Cerebellar nuclear complex (tissue), 1 donor: Measurements from ENCODE around the gene ZNF576.
A peak's percentile ranks its signal among the peaks of the same experiment; 100 is the strongest.

ENCODE experiments used
- DNase-seq, 2 experiments: peaks; one replicate each; lab custom pipeline; 2025; lab: John Stamatoyannopoulos, UW

Gene ZNF576

DNA sequence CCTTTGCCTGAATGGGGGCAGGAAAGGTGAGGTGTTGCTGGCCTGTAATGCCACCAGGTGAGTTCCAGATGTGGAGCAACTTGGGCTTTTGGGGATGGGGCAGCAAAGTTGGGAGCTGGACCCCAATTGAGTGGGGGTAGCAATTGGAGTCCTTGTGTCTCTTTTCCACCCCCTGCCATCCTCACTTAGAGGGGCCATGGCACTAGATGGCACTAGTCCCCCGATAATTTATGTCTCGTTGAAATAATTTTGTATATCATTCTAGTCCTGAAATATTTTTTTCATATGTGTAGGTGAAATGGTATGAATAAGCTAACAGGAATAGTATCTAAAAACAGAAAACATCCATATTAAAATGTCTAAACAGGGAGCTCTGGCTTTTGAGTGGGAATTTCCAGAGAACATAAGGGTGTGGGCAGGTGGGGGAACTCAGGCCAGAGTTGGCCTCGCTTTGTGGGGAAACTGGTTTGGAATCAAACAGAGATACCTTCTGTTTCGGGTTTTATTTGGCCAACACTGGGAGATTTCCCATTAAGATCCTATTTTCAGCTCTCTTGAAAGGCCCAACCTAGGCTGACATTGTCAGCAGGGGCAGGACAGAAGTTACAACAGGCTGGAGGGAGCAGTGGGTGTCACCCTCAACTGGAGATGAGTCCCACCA lies 3.4 kb downstream of the ZNF576 start:
- peak in 1 of 2 experiments; percentile 17 for DNase-seq

DNA sequence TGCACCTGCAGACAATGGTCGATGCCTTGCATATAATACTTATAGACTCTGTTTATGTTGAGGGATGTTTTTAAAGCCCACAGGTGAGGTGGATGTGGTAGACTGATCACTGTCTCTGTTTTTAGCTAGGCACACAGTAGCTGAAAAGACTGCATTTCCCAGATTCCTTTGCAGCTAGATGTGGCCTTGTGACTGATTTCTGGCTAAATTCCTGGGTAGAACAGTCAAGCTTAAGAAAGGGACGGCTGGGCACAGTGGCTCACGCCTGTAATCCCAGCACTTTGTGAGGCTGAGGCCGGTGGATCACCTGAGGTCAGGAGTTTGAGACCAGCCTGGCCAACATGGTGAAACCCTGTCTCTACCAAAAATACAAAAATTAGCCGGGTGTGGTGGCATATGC lies 3.9 kb downstream of the ZNF576 start:
- peak in 1 of 2 experiments; percentile 17 for DNase-seq

DNA sequence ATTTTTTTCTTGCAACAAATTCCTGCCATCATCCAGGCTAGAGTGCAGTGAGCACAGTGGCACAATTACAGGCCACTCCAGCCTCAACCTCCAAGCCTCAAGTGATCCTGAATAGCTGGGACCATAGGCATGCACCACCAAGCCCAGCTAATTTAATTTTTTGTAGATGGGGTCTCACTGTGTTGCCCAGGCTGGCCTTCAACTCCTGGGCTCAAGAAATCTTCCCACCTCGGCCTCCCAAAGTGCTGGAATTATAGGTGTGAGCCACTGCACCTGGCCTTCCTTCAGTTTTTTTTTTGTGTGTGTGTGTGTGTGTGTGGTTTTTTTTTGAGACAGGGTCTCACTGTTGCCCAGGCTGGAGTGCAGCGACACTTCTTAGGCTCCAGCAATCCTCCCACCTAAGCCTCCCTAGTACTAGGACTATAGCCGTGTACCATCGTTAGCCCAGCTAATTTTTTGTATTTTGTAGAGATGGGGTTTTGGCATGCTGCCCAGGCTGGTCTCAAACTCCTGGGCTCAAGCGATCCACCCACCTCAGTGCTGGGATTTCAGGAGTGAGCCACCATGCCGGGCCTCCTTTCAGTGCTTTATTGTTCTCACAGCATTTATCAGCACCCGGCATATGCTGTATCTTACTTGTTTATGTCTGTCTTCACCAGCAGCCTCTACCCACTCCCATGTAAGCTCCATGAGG lies 9.6 kb downstream of the ZNF576 start:
- no peak for DNase-seq

DNA sequence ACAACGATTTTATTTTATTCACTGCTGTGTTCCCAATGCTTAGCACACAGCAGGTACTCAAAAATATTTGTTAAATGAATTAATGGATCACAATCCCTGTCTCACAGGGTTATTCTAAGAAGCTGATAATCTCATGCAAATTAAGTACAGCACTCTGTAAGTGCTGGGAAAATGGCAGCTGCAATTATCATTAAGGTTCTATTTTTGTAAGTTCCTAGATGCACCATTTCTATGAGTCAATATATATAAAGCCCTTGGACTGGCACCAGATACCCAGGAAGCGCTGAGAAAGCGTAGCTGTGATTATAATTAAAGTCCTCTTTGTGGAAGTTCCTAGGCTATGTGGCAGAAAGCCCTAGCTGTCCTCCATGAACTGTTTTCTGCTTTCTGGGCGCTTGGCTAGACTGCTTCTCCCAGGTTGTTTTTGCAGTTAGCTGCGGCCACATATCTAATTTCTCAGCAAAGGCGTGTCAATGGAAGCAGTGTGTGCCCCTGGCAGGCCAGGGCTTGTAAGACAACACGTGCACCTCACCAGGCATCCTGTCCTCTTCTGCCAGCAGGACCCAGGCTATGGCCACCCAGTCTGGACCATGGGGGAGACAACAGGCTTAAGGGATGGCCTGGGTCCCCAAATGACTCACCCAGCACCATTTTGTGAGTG lies 10.3 kb downstream of the ZNF576 start:
- DNase-seq = no peak

DNA sequence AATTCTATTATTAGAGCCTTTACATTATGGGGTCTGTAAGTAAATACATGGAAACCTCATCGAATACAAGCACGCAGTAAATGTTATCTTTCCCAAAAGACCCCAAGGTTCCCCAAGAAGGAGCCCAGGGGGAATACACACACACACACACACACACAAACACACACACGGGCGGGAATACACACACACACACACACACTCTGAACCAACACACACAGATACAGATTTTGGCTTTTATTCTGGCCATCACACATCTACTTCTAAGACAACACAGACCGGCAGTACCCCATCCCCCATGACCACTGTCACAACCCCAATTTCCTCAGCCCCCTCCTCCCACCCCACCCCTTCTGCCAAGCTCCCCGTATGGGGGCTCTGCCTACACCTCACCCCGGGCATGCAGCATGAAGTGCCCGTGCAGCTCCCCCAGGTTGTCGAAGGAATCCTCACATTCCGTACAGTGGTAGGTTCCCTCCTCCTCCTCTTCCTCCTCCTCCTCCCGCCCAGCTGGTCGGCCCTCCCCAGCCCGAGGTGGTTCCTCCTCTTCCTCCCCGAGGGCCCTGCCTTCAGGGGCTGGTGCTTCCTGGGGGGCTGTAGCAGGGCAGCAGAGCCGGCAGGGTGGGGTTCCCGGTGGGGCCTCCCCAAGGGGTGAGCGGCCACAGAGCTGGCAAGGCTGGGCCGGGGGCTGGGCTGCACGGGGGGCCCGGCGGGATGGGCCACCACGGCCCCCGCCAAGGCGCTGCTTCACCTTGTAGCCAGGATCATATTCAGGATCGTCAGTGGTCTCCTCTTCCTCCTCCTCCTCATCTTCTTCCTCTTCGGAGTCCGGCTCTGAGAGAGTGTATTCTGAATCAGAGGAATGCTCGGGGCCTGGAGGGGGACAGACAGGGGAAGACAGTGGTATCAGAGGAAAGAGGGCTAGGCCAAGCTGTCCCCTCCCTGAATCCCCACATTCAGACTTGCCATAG lies 11.1 kb downstream of the ZNF576 start:
- DNase-seq = no peak

DNA sequence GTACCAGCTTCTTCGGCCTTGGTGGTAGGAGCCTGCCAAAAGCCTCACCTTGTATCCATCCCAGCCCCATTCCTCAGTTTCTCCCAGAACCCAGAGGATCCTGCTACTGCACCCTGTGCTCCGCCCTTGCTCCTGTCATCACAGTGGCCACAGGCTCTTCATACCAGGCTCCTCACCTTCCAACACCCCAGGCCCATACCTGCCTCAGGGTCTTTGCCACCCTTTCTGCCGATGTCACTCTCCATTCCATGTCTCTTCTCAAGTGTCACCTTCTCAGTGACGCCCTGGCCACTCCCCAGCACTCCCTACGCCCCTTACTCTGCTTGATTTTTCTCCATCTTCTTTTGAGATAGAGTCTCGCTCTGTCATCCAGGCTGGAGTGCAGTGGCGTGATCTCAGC lies 13.5 kb downstream of the ZNF576 start:
- no peak for DNase-seq

DNA sequence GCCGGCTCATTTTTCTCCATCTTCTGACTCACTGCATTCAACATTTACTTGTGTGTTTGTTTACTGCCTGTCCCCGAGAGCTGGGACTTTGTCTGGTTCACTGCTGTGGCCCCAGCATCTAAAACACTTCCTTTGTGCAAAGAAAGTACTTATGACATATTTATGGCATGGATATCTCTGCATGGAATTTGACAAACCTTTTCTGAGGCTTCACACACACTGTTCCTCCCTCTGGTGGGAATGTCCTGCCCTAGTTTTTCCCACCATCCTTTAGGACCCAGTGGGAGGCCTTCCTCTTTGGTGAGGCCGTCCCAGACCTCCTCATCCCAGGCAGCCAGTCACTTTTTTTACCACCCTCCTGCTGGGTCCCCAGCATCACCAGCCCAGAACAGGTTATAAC lies 14.1 kb downstream of the ZNF576 start:
- no peak for DNase-seq

DNA sequence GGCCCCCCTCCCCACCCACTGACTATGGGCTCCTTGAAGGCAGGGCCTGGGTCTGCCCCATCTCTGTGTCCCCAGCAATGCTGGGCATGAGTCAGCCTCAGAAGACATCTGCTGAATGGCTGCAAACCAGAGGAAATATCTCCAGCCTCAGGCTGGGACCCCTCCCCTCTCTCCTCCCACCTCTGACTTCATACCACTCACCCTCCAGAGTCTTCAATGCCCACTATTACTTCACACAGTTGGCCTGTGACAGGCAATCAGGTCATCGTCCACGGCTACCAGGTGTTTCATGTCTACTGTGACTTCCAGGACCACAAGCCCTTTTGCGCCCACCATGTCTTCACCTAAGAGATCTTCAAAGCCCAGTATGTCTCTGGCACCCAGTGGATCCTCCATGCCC lies 15.4 kb downstream of the ZNF576 start, which contains the start of gene SRRM5:
TSS of gene SRRM5 (plus strand) at position 301 of the 400 bp plus-strand sequence. CDS start at position 335, 34 bp downstream.
- no peak for DNase-seq

DNA sequence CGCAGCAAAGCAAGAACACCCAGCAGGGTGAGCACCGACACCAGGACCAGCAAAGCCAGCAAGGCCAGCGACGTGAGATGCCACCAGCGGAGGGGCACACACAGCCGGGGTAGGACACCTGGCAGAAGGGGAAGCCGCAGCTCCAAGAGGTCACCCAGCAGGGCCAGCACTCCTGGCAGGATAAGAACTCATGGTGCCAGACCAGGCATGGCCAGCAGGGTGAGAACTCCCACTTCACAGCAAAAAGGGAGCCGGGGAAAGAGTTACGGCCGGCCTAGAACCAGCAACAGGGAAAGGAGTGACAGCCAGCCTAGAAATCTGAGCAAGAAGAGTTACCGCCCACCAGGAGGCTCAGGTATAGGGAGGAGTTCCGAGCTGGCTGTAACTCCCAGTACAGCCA lies 16.0 kb downstream of the ZNF576 start:
- no peak for DNase-seq

DNA sequence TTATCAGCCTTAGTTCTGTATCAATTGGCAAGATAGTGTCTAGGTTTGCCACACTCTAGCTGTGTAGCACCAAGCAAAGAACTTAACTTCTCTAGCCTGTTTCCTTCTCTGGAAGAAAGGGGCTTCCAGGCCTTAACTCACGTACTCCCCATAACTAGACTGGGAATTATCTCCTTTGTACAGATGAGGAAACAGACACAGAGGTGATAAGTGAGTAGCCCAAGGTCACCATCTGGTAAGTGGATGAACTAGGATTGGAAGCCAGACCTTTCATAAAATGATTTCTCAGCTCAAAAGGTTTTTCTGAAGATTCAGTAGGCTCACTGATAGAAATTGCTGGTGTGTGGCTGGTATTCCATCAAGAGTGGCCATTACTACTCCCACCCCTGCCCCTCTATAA lies 19.9 kb downstream of the ZNF576 start:
- DNase-seq = no peak

DNA sequence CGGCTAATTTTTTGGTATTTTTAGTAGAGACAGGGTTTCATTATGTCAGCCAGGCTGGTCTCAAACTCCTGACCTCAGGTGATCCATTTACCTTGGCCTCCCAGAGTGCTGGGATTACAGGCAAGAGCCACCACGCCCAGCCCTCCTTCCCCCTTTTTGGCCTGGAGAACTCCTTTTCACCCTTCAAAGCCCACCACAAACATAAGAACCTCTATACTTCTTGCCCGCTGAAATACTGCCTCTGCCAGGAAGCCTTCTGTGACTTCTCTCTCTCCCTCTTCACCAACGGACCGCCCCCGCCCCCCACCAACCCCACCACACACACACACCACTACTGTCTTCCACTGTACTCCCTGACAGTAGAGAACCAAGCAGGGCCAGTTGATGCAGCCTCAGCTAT lies 20.6 kb downstream of the ZNF576 start:
- DNase-seq = no peak

DNA sequence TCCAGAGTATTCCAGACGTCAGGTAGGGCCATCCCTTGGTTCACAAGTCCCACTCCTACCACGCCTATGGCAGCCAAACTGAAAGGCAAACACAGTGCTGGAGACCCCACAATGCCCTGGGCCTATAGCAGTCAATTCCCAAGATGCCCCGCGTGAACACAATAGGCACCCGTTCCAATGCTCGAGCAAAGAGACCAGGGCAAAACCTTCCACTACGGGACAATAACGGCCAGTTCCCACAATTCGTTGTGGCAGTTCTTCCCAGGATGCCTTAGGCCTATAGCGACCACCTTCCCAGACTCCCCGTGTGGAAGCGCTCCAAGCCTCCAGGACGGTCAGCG lies 22.5 kb downstream of the ZNF576 start:
- DNase-seq = peak in 1 of 2 experiments; percentile 50

DNA sequence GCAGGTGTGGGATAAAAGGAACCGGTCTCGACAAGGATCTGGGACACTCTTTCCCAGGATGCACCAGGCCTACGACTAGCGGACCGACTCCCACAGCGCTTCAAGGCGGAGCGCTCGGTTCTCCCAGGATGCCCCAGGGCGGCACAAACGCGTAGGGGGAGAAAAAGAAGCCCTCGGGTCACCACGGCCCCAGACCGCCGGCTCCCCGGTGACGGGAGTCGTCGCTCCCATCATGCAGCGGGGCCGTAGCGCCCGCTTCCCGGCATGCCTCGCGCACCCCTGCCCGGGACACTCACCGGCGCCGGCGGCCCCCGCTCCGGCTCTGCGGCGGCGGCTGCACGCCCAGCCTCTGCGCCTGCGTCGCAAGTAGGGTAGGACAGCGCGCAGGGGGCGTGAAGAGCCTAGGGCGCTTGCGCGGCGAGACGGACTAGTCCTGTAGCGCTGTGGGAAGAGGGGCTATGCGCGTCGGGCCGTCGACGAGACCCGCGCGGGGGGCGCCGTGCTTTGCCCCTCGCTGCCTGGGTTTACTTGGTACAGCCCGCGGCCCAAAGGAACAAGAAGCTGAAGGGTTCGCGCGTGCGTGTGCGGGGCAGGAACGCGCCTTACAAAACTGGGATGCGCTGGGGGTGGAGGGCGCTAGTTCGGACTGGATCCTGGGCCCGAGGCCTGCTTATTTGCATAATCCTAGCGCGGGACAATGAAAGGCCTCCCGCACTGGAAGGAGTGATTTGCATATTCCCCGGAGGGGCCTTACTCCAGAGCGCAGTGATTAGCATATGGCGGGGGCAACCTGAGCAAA lies 23.1 kb downstream of the ZNF576 start, which contains the start of gene ZNF428:
TSS of gene ZNF428 (minus strand) at position 368 of the 799 bp plus-strand sequence. CDS start 5,325 bp downstream, outside the sequence.
- peak; percentile 46 to 74 for DNase-seq

DNA sequence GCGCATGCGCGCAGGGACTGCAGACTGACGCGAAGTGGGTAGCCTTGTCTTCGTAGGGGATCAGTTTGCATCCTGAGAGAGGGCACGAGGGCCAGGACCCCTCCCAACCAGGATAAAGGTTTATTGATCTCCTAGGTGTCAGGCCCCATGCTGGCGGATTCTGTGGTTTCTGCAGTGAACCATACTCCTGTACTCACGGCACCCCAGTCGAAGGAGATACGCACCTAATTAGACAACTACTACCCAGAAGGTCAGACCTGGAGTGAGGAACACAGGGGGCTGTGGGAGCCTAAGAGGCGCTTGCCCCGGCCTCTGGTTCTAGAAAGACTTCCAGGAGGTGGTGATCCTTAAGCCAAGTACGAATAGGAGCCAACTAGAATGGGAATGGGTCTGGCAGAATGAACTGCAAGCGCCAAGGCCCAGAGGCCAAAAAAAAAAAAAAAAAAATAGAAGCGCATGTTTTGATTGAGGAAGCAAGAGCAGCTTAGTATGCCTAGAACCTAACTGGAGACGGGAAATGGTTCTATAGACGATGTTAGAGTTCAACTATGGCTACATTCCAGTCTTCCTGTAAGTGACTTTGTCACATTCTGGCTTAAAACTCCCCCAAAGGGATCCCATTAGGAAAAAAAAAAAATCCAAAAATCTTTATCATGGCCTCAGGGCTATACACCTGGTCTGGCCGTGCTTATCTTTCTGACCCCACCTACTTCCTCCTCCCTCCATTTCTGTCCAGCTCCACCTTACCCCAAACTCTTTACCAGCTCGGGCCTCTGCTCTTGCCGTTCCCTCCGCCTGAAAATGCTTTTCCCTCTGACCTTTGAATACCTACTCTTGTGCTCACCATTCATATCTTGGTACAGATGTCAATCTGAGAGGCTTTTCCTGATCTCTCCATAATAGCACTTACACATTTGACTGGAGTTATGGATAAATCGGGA lies 23.9 kb downstream of the ZNF576 start:
- no peak for DNase-seq

DNA sequence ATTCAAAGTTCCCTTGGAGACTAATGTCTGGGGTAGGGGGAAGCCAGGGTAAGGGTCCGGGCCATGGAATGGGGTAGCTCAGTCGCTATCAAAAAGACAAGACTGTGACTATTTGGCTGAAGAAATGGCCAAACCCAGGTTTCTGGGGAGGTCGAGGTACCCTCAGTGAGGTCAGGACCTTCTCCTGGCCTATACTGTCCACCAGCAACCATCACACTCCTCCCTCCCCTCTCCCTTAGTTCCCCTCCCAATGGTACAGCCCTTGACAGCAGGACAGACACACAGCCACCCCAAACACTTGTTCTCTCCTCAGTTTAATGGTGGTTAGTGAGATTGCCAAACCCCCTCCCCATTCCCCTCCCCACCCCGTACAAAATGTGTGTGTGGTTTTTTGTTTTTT lies 25.7 kb downstream of the ZNF576 start:
- DNase-seq = no peak

DNA sequence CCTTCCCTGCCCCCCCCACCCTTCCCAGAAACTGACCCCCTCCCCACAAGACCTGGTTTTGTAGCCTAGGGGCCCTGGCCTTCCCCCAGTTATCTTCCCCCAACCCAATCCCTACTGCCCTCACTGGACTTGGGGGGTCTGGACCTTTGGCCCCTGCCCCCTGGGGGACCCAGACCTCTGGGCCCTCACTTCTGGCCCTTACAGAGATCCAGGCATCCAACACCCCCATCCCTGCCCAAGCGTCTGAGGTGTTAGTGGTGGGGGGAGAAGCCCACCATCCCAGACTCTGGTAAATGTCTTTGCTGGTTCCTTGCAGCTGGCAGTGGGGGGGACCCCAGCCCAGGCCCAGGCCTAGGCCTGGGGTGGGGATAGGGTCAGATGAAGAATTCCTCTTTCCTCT lies 26.6 kb downstream of the ZNF576 start:
- DNase-seq = no peak

DNA sequence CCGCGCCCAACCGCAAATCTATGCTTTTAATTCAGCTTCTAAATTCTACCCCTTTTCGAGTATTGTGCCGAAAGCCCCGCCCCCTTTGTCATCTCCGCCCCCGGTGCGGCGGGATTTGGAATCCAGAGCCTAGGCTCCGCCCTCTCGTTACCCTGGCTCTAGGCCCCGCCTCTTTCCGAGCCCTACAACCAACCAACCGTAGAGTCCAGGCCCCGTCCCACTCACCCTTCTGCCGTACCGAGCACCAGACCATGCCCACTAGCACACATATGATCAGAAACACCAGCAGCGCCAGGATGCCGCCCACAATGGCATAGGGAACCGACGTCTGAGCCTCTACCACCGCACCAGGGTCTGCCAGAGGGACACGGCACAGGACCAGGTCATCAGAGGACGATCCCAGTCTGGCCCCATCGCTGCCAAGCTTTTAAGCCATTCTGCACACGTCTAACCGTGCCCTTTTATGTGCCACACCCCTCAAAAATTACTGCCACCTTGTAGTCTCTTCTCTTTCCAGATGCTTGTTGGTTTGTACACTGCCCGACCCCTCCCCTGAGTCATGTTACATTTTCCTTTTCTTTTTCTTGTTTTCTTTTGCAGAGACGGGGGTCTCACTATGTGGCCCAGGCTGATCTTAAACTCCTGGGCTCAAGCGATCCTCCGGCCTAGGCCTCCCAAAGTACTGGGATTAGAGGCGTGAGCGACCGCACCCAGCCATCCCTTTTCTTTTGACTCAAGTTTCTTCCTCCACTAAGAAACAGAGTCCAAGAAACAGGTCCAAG lies 27.7 kb downstream of the ZNF576 start:
- DNase-seq = no peak

DNA sequence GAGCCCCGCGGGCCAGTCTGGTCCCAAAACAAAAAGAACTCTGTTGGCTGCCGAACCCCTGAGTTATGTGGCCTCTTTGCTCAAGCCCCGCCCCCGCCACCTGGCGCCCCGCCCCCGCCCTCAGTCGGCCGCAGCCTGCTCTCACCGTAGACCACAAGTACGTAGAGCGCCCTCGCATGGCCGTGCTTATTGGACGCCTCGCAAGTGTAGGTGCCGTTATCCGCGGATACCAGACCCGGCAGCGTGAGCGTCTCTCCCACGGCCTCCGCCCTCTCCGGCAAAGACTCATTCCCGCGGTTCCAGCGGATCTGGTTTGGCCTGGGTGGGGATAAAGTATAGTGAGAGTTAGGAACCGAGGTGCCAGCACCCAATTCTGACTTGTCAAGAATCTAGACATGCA lies 28.5 kb downstream of the ZNF576 start:
- DNase-seq = no peak

DNA sequence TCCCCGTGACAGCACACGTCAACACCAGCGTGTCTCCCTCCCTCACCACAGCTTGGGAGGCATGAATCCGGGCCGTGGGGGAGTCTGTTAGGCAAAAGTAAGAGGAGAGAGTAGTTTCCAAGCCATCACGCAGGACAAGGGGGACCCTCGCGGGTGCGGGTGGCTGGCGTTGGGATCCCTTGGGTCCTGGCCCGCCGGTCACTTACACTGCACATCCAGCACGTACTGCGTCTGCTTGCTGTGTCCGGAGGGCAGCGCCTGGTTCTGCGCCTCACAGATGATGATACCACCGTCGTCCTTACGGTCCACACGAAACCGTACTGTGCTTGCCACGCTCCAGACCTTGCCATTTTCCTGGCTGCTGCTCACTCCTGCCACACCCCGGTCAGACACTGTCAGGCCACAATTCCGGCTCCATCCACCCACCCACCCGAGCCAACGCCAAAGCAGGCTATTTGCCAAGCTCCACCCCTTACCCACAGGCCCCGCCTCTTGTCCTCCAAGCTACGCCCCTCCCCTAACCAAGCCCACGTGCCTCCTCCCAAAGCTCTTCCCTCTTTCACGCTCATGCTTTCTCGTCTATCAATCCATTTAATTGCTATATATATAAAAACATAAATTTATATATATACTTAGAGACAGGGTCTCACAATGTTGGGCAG lies 29.7 kb downstream of the ZNF576 start:
- DNase-seq = no peak
